ENCODE measurements around the gene TRAPPC6A.

Gene TRAPPC6A

GRCh38 chr19:45149129-45149528, 28.9 kb downstream of the TRAPPC6A start:
- no peak for DNase-seq (ENCODE audit: low spot score)

GRCh38 chr19:45147835-45148676, 30.0 kb downstream of the TRAPPC6A start:
- no peak for DNase-seq (ENCODE audit: low spot score)

- DNase-seq (ENCODE audit: low spot score): no peak
Observed at GRCh38 chr19:45146741-45147205, 31.3 kb downstream of the TRAPPC6A start.

DNA sequence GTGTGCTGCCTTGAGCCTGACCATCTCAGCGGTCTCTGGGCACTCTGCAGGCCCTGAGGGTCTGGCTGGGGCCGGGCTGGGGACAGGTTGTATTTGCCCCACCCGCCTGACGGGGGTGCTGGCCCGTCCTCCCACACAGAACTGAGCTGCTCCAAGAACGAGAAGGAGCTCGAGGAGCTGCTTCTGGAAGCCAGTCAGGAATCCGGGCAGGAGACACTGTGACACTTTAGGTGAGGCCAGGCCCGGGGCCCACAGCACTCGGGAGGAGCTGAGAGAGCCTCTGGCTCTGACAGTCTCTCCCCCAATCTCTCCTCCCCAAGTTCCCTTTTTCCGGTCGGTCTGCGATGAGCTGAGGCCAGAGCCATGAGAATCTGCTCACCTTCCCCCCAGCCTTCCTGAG, 31.8 kb downstream of the TRAPPC6A start:
- no peak for DNase-seq (ENCODE audit: low spot score)

GRCh38 chr19:45145270-45146189, 32.5 kb downstream of the TRAPPC6A start:
- no peak for DNase-seq (ENCODE audit: low spot score)

GRCh38 chr19:45144431-45145269, 33.4 kb downstream of the TRAPPC6A start:
- no peak for DNase-seq (ENCODE audit: low spot score)

DNA sequence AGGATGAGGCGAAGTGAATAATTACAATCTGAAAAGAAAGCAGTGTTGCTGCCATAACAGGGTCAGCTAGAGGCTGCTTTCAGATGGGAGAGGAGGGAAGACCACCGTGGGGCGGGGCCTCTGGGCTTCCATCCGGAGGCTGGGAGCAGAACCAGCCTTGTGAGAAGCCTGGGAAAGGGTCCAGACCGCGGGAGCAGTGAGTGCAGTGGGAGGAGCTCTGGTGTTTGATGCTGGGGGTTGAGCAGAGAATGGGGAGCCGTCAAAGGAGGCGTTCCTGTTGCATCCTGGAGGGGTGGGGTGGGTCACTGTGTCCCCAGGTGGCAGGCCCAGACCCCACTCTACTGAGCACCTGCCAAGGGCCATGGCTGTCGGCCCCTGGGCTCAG, 35.3 kb downstream of the TRAPPC6A start:
- DNase-seq (ENCODE audit: low spot score): no peak

DNA sequence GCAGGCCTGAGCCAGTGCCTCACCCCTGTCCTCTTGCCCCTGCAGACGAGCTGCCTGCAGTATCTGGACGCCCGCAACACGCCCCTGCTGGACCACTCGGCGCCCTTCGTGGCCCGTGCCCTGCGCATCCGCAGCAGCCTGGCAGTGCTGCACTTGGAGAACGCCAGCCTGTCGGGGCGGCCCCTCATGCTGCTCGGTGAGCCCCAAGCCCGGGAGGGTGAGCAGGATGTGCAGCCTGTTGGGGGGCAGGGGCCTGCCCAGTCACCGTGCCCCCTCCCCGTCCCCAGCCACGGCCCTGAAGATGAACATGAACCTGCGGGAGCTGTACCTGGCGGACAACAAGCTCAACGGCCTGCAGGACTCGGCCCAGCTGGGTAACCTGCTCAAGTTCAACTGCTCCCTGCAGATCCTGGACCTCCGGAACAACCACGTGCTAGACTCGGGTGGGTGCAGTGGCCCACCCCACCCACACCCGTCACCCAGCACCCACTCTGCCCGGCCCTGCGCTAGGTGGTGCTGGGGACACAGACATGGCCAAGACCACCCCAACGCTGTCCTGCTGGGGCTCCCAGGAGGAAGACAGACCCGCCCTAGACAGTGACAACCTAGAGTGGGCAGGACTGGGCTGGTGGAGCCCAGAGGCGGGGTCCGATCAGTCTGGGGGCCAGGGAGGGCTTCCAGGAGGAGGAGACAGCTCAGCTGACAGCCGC, 35.9 kb downstream of the TRAPPC6A start:
- no peak for DNase-seq (ENCODE audit: low spot score)

DNA sequence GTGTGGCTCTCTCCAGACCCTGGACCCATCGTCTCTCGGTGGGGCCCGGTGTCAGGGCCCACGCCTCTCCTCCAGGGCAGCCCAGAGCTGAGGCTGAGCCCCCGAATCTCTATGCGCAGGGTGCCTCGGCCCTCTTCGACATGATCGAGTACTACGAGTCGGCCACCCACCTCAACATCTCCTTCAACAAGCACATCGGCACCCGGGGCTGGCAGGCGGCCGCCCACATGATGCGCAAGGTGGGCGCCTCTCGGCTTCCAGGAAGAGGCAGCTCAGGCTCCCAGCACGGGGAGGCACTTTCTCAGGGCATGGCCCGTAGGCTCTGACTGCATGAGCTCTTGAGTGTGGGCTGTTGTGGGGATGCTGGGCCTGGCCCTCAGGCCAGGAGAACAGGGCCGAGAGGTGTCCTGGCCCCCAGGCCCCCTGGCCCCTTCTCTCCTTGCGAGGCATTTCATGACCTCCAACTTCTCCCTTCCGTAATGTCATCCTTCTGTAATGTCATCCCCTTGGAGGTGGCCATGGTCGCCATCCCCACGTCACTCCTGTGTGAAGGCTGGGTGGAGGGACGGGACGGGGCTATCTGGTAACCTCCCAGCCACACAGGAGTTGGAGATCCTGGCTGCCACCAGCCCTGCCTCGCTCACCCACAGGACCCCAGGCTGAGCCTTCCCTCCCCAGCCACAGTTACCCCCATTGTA, 36.7 kb downstream of the TRAPPC6A start:
- DNase-seq (ENCODE audit: low spot score): no peak

DNA sequence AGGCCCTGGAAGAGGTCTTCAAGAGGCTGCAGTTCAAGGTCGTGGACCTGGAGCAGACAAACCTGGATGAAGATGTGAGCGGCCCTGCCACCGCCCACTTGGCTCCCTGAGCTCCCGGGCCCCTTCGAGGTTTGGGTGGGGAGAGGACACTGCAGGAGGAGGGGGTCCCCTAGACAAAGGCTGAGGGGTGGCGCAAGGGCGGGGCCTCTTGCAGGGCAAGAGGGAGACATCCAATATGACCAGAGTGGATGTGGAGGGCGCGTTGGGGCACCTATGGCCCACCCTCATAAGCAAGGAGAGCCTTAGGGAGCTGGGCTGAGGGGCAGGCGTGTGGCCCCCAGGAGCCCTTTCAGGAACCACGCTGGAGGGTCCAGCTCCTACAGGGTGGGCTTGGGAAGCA, 37.5 kb downstream of the TRAPPC6A start:
- DNase-seq (ENCODE audit: low spot score): no peak

DNA sequence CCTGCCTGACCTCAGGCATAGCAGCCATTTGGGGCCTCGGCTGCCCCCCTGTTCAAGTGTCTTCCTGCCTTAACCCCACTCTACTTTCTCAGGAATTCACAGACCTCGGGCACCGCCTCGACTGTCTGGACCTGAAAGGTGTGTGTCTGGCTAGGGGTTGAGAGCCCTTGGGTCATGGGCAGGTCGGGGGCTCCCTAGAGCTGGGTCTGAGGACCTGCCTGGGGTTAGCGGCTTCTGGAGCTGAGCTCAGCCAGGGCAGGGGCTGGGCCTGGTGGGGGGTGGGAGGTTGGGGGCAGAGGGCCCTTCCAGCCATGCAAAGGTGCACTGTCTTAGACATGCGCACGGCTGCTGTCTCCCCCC, 37.9 kb downstream of the TRAPPC6A start:
- DNase-seq (ENCODE audit: low spot score): no peak

DNA sequence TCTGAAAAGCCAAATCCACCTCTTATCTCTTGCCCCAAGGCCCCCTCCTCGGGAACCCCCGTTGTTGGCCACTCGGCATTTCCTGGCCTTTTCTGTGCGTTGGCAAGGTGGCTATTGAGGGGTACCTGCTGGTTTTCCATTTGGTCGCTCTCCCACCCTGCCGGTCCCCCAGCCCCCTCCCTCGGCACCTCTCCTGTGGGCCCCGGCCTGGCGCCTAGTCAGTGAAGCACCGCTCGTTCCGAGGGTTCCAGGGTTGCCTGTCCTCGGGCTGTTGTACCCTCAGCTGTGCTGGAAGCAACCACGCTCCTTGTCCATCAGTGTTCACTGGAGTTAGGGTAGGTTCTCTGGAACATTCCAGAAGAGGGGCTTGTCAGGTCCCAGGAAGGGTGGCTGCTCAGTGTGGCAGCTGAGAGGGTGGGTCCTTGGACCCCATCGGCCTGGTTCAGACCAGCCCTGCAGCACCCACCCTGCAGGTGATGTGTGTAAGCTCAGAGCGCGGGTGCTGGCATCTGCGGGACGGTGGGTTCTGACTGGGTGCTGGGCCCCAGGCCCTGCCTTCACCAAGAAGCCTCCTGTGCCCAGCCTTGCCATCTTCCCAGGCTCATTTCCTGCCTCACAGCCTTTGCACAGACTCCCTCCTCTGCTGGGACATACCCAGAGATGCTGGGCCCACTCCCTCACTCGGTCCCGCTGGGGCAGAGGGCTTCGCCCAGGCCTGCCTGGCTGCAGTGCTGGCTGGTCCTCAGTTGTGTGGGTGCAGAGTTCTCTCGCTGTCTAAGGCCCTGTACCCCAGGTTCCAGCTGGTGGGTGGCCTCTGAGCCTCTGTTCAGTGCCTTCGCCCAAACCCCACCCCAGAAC, 38.5 kb downstream of the TRAPPC6A start:
- no peak for DNase-seq (ENCODE audit: low spot score)

DNA sequence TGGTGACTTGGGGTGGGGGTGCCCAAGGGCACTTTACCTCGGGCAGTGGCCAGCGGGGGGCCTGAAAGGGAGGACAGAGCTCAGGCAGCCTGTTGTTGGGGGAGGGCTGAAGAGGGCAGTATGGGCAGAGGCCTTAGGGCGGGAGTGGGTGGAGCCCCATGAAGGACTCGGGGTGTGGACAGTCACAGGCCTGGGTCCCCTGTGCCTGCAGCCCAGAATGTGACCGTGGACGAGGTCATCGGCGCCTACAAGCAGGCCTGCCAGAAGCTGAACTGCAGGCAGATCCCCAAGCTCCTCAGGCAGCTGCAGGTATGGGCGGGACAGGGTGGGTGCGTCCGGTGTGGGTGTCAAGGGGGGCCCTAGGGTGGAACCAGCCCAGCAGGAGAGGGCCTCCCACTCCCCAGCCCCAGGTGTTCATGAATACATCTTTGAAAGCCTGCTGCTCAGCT, 39.7 kb downstream of the TRAPPC6A start:
- DNase-seq (ENCODE audit: low spot score): no peak

DNA sequence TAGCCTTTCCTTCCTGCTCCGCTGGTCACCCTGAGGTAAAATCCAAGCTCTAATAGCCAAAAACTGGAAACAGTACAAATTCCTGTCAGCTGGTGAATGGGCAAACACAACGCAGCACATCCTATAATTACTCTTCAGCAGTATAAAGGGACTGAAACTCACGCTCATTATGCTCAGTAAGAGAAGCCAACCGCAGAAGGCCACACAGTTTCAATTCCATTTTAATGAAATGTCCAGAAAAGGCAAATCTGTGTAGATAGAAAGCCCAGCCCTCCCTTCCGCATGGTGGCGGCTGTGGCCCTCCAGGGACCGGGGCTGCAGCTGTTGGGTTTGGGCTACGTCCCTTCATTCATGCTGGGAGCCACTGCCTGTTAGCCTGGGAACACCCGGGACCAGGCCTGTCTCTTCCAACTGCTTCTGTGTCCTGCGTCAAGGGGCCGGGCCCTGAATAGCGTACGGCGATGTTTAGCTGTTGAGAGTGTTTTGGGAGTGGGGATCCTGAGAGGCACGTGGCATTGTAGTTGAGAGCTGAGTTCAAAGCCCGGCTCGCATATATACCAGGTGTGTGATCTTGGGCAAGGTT, 40.8 kb downstream of the TRAPPC6A start:
- DNase-seq (ENCODE audit: low spot score): no peak

GRCh38 chr19:45136507-45137178, 41.4 kb downstream of the TRAPPC6A start:
- DNase-seq (ENCODE audit: low spot score): no peak

DNA sequence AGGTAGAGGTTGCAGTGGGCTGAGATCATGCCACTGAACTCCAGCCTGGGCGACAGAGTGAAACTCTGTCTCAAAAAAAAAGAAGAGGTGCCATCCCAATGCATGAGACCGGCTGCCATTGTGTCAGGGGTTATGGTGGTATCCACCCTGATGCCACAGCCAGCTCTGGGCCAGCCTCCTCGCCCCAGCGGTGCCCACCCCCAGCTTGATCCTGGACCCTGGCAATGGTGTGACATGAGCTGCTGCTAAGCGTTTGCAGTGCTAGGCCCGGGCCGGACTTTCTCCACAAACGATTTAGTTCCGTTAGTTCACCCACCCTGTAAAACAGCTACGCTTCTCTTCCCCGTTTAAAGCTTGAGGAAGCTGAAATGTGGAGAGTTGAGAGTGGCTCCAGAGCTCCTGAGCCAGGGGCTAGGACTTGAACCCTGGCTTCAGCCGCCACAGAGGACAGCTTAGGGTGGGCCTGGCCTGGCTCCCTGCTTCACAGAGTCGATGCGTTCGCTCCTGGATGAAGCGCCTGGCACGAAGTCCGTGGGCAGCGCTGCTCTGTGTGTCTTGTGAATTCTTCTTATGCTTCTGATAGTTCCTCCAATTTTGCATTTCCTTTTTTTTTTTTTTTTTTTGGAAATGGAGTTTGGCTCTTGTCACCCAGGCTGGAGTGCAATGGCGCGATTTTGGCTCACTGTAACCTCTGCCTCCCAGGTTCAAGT, 42.7 kb downstream of the TRAPPC6A start:
- no peak for DNase-seq (ENCODE audit: low spot score)

DNA sequence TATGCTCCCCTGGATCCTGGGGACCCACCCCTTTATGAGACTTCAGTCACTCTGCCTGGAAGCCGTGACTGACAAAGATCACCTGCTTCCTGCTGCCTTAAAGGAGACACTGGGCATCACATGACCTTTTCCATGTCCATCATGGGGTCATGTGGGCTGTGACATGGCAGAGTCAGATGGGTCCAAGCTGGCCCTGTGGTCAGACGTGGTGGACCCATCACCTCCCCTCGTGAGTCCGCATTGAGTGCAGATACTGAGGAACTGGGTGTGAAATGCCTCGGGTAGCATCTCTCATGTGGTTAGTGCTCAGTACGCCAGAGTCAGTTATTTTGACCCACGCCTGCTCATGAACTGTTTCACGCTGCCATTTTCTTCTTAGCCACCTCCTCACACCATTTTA, 44.4 kb downstream of the TRAPPC6A start:
- DNase-seq (ENCODE audit: low spot score): no peak
